ENCODE results near the gene B4GALT2.

DNA sequence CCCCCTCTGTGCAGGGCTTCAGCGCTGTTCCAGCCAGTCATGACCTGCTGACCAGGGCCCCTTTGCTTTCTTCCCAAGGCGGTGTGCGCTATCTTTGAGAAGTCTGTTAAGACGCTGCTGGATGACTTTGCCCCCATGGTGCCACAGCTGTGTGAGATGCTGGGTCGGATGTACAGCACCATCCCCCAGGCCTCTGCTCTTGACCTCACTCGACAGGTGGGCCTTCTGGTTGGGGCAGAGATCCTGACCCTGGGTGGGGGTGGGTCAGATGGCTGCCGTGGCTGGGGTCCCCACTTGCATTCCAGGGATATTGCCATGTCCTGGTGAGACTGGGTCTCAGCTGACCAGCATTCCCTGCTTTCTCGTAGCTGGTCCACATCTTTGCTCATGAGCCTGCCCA, 18.2 kb upstream of the B4GALT2 start:
- TF ChIP-seq, protein P1, sequence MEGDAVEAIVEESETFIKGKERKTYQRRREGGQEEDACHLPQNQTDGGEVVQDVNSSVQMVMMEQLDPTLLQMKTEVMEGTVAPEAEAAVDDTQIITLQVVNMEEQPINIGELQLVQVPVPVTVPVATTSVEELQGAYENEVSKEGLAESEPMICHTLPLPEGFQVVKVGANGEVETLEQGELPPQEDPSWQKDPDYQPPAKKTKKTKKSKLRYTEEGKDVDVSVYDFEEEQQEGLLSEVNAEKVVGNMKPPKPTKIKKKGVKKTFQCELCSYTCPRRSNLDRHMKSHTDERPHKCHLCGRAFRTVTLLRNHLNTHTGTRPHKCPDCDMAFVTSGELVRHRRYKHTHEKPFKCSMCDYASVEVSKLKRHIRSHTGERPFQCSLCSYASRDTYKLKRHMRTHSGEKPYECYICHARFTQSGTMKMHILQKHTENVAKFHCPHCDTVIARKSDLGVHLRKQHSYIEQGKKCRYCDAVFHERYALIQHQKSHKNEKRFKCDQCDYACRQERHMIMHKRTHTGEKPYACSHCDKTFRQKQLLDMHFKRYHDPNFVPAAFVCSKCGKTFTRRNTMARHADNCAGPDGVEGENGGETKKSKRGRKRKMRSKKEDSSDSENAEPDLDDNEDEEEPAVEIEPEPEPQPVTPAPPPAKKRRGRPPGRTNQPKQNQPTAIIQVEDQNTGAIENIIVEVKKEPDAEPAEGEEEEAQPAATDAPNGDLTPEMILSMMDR (IDR thresholded peaks at IDR 0.05; ENCODE audit: low read length): no peak
- TF ChIP-seq EZH2 (optimal IDR thresholded peaks at IDR 0.05; ENCODE audit: low read depth, low read length): no peak
- TF ChIP-seq EZH2phosphoT487 (IDR thresholded peaks at IDR 0.05; ENCODE audit: low read length): no peak

All from MM.1S (cell line).